PC-3 (cell line): ENCODE data around the gene SHISA6.

Experiments used
- CTCF ChIP-seq: fragments of 300-600 bp; sonication (generic); conservative IDR thresholded peaks from 2 replicates; pipeline ENCODE4 v1.5.1; 2017; ENCODE audit warnings: antibody characterized with exemption, low read depth, mild to moderate bottlenecking, low read length
- EZH2phosphoT487 ChIP-seq: fragments of 300-600 bp; sonication (generic); IDR thresholded peaks from 2 replicates; pipeline ENCODE4 v1.6.1; 2018; ENCODE audit warnings: mild to moderate bottlenecking, antibody characterized with exemption, low read length, borderline replicate concordance

DNA sequence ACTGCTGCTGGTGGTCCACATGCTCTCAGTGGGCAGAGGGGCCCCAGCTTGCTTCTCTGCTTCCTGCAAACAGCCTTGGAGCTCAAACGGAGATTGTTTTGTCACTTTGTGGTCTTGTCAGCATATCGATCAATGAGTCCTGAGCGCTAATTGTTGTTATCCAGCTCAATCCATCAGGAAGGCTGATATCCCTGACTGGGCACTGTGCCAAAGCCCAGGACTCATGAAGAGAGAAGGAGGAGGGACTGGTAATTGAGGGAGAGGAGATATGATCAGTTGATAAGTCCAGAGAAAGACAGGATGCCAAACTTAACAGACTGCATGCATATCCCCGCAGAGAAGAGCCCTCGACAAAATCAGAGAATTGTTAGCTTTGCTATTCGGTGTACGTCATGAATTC lies 298.6 kb downstream of the SHISA6 start:
- TF ChIP-seq CTCF (no peak), EZH2phosphoT487 (no peak)
